Endothelial cell of umbilical vein (primary cell): ENCODE results near the gene CAMTA1.

Experiments
- CTCF ChIP-seq, 2 donors: IDR thresholded peaks; 1 replicate in 1 of 2; 2 replicates in 1 of 2; pipeline ENCODE4 v1.5.1; 2011; ENCODE audit warnings: low read length in 2 of 2, mild to moderate bottlenecking in 2 of 2, moderate library complexity in 2 of 2, control low read depth in 1 of 2, inconsistent platforms in 1 of 2, low read depth in 1 of 2; ENCODE audit not compliant: insufficient read depth in 1 of 2; ENCODE audit errors: extremely low read depth in 1 of 2
- EZH2 ChIP-seq: IDR thresholded peaks from 2 replicates; pipeline ENCODE4 v1.6.1; 2012; ENCODE audit warnings: borderline replicate concordance, low read depth, mild to moderate bottlenecking, moderate library complexity, low read length, inconsistent platforms; ENCODE audit not compliant: severe bottlenecking
- FOS ChIP-seq: IDR thresholded peaks from 2 replicates; pipeline ENCODE4 v1.6.1; 2011; ENCODE audit warnings: mild to moderate bottlenecking, low read length, moderate library complexity, borderline replicate concordance; ENCODE audit not compliant: insufficient read depth
- GATA2 ChIP-seq: IDR thresholded peaks from 2 replicates; pipeline ENCODE4 v1.7.0; 2011; ENCODE audit warnings: low read depth, mild to moderate bottlenecking, moderate library complexity, mixed read lengths, low read length; ENCODE audit not compliant: insufficient read length, insufficient read depth
- JUN ChIP-seq: IDR thresholded peaks from 2 replicates; pipeline ENCODE4 v1.6.1; 2011; ENCODE audit warnings: borderline replicate concordance, low read depth; ENCODE audit not compliant: insufficient read length, insufficient read depth
- MAX ChIP-seq: IDR thresholded peaks from 2 replicates; pipeline ENCODE4 v1.6.1; 2011; ENCODE audit not compliant: insufficient read depth, insufficient read length
- MYC ChIP-seq: IDR thresholded peaks from one replicate; pipeline ENCODE4 v1.6.1; 2011; ENCODE audit warnings: mild to moderate bottlenecking, low read depth, low read length
- POLR2A ChIP-seq: IDR thresholded peaks from 2 replicates; pipeline ENCODE4 v1.6.1; 2012; ENCODE audit warnings: low read depth, mild to moderate bottlenecking, control low read depth, low read length
- POLR2AphosphoS5 ChIP-seq: IDR thresholded peaks from 2 replicates; pipeline ENCODE4 v1.6.1; 2012; ENCODE audit warnings: low read depth, mild to moderate bottlenecking, control low read depth, low read length, moderate library complexity; ENCODE audit not compliant: insufficient read depth

DNA sequence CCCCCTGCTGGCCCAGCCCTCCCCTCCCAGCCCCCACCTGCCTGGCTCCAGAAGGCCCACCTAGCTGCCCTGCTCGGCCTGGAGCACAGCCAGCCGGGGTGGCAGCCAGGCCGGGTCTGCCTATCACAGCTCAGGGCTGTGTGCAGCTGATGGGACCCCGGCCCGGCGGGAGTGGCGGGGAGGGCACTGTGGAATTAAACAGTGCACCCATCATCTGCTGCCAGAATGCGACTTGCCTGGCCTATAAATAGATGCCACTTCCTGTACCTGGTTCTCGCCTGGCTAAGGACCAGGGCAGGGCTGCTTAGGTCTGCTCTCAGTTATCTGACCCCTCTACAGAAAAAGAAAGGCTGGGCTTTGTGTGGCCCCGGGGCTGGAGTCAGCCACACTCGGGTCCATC, 887.6 kb downstream of the CAMTA1 start:
- TF ChIP-seq CTCF (IDR thresholded peaks at IDR 0.05; ENCODE audit: extremely low read depth in 1 of 2, insufficient read depth in 1 of 2, low read depth in 1 of 2, low read length in 2 of 2) (no peak), POLR2A (no peak), POLR2AphosphoS5 (no peak), MAX (no peak), GATA2 (no peak), EZH2 (no peak), MYC (no peak), JUN (no peak), FOS (no peak)
